PC-3 (cell line): Measurements from ENCODE around the gene CNPY1.

Experiments used
- EZH2 ChIP-seq: fragments of 300-600 bp; sonication (generic); IDR thresholded peaks from one replicate; pipeline ENCODE4 v1.6.1; 2017; ENCODE audit warnings: antibody characterized with exemption, mild to moderate bottlenecking, low read length; ENCODE audit not compliant: unreplicated experiment
- TF ChIP-seq, protein P1 (sequence below): fragments of 300-600 bp; sonication (generic); conservative IDR thresholded peaks from 2 replicates; pipeline ENCODE4 v1.5.1; 2017; ENCODE audit warnings: antibody characterized with exemption, low read depth, mild to moderate bottlenecking, low read length

- TF ChIP-seq, protein P1, sequence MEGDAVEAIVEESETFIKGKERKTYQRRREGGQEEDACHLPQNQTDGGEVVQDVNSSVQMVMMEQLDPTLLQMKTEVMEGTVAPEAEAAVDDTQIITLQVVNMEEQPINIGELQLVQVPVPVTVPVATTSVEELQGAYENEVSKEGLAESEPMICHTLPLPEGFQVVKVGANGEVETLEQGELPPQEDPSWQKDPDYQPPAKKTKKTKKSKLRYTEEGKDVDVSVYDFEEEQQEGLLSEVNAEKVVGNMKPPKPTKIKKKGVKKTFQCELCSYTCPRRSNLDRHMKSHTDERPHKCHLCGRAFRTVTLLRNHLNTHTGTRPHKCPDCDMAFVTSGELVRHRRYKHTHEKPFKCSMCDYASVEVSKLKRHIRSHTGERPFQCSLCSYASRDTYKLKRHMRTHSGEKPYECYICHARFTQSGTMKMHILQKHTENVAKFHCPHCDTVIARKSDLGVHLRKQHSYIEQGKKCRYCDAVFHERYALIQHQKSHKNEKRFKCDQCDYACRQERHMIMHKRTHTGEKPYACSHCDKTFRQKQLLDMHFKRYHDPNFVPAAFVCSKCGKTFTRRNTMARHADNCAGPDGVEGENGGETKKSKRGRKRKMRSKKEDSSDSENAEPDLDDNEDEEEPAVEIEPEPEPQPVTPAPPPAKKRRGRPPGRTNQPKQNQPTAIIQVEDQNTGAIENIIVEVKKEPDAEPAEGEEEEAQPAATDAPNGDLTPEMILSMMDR: no peak
- TF ChIP-seq EZH2: no peak
Measured at GRCh38 chr7:155558351-155558750, 12.0 kb upstream of the CNPY1 start.
